BLaER1 treated with 17β-estradiol and CSF1 and Interleukin-3, amounts not matched to agents 10 nM and 100 nM (cell line): Measurements from ENCODE around the gene TRAIP.

Experiments used
- H3K27ac ChIP-seq, 11 experiments: shearing (Covaris generic); formaldehyde crosslinking; 2 replicates each; pipeline ENCODE4 v1.8.1; 2022
- H3K27me3 ChIP-seq, 11 experiments: shearing (Covaris generic); formaldehyde crosslinking; 2 replicates each; pipeline ENCODE4 v1.8.1; 2022
- H3K36me3 ChIP-seq, 11 experiments: shearing (Covaris generic); formaldehyde crosslinking; 2 replicates each; pipeline ENCODE4 v1.8.1; 2022
- H3K4me1 ChIP-seq, 10 experiments: shearing (Covaris generic); formaldehyde crosslinking; 2 replicates each; pipeline ENCODE4 v1.8.1; 2022
- H3K4me2 ChIP-seq, 11 experiments: shearing (Covaris generic); formaldehyde crosslinking; 2 replicates each; pipeline ENCODE4 v1.8.1; 2022
- H3K4me3 ChIP-seq, 10 experiments: shearing (Covaris generic); formaldehyde crosslinking; 2 replicates each; pipeline ENCODE4 v1.8.1; 2022
- H3K9ac ChIP-seq, 11 experiments: shearing (Covaris generic); formaldehyde crosslinking; 2 replicates each; pipeline ENCODE4 v1.8.1; 2022
- H3K9me3 ChIP-seq, 11 experiments: shearing (Covaris generic); formaldehyde crosslinking; replicated peaks in 1 of 11; 2 replicates each; pipeline ENCODE4 v1.8.1; 2022
- H4K20me1 ChIP-seq, 11 experiments: shearing (Covaris generic); formaldehyde crosslinking; 2 replicates each; pipeline ENCODE4 v1.8.1; 2022
- Cebpa-rat ChIP-seq, 11 experiments: shearing (Covaris generic); IDR thresholded peaks; 2 replicates each; pipeline ENCODE4 v1.8.1; 2022

TRAIP gene

DNA sequence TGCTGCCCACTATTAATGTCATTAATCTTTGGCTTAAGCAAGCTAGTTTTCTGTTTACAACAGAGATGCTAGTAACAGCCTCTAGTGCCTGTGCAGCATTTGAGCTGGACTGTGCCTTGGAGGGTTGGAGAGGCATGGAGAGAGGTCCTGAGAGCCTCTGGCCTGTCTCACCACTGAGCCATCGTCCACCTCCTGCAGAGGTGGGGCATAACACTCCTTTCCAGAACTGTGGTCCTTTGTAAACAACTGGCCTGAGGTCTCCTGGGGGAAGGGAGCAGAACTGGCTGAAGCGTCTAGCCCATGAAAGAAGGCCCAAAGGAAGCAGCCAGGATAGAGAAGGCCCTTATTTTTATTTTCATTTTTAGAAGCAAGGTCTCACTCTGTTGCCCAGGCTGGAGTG is 23.4 kb upstream of the TRAIP start:
- TF ChIP-seq Cebpa-rat (IDR thresholded peaks at IDR 0.05): no peak
- H3K4me1 ChIP-seq: peaks cover 30 to 59% (median 46%) of the 10 kb centered on the region in 10 experiments
- no peaks in the 10 kb centered on the region for H3K36me3 ChIP-seq
- H3K9me3 ChIP-seq: no peaks in the 10 kb centered on the region
- no peaks in the 10 kb centered on the region for H3K27me3 ChIP-seq
- H3K4me3 ChIP-seq: no peak overlapping the region
- peak overlapping the region in 8 of 11 experiments; percentile 72 to 88 (median 82); a peak in 17 of 22 replicates for H3K4me2 ChIP-seq
- peak overlapping the region in 2 of 11 experiments; percentile 5 to 32; a peak in 3 of 22 replicates for H3K27ac ChIP-seq
- peak overlapping the region in 1 of 11 experiments; percentile 3; a peak in 1 of 22 replicates for H3K9ac ChIP-seq
- H4K20me1 ChIP-seq: no peaks in the 10 kb centered on the region

DNA sequence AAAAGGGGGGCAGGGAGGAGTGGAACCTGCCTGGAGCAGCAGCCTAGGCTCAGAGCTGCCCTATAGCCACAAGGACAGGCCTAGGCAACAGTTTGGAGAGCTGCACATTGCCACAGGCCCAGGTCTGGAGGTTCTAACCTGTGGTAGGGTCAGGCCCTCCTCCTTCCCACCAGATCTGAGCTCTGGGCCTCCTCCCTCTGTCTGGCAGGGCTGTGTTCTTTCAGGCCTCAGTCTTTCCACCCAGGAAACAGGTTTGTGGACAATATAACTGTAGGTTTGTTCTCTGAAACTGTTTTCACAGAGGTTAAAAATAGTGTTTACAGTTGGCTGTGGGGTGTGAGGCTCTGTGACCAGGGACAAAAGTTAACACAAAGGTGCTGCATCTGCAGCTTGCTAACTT is 22.3 kb upstream of the TRAIP start:
- Histone ChIP-seq H3K4me2 (peak overlapping the region in 4 of 11 experiments; percentile 5 to 80 (median 30); a peak in 6 of 22 replicates), H3K4me1 (peaks cover 30 to 59% (median 46%) of the 10 kb centered on the region in 10 experiments), H3K4me3 (no peak overlapping the region), H3K36me3 (no peaks in the 10 kb centered on the region), H4K20me1 (no peaks in the 10 kb centered on the region), H3K27ac (no peak overlapping the region), H3K9me3 (no peaks in the 10 kb centered on the region), H3K27me3 (no peaks in the 10 kb centered on the region), H3K9ac (no peak overlapping the region)
- no peak for TF ChIP-seq Cebpa-rat (IDR thresholded peaks at IDR 0.05)

DNA sequence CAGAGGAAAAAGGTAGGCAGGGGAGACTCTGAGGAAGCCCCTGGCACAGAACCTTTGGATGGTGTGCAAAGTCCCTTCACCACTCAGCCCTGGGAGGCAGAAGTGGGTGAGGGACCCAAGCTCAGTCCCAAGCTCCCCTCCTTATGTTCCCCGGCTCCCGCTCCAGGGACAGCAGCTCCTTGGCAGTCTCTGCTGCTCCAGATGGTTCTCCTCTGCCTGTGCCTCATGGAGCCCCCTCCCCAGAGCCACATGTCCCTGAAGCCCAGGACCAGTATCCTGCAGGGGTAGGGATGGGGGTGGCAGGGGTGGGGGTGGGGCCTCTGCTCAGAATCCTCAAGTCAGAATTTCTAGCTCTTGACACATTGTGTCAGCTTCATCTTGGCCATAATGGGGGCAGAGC is 21.4 kb upstream of the TRAIP start:
- H3K27ac ChIP-seq: no peak overlapping the region
- no peak overlapping the region for H3K9ac ChIP-seq
- H4K20me1 ChIP-seq: no peaks in the 10 kb centered on the region
- H3K9me3 ChIP-seq: no peaks in the 10 kb centered on the region
- TF ChIP-seq Cebpa-rat (IDR thresholded peaks at IDR 0.05): no peak
- no peaks in the 10 kb centered on the region for H3K36me3 ChIP-seq
- H3K4me1 ChIP-seq: peaks cover 30 to 58% (median 49%) of the 10 kb centered on the region in 10 experiments
- peak overlapping the region in 2 of 11 experiments; percentile 13 to 18; a peak in 2 of 22 replicates for H3K4me2 ChIP-seq
- no peaks in the 10 kb centered on the region for H3K27me3 ChIP-seq
- H3K4me3 ChIP-seq: no peak overlapping the region

DNA sequence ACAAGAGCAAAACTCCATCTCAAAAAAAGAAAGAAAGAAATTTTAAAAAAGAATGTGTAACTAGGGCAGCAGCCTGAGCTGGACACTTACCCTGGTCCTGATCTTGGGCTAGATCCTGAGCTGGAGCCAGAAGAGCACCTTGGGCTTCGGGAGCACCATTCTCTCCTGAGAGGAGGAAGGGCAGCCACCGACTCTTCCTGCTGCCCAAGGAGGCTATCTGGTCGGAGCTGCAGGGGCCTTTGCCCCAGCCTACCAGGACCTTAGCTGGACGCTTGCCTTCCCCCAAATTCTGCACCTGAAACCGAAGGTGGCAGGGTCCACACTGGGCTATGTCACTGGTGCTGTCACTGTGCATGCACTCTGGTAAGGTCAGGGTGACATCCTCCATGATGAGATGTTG is 20.2 kb upstream of the TRAIP start:
- Histone ChIP-seq H4K20me1 (peaks cover 0 to 8% (median 0%) of the 10 kb centered on the region in 11 experiments; a peak in 1 of 22 replicates), H3K27me3 (no peaks in the 10 kb centered on the region), H3K9me3 (no peaks in the 10 kb centered on the region), H3K4me2 (no peak overlapping the region), H3K27ac (no peak overlapping the region), H3K9ac (no peak overlapping the region), H3K4me1 (peaks cover 18 to 54% (median 41%) of the 10 kb centered on the region in 10 experiments), H3K36me3 (no peaks in the 10 kb centered on the region), H3K4me3 (no peak overlapping the region)
- no peak for TF ChIP-seq Cebpa-rat (IDR thresholded peaks at IDR 0.05)

DNA sequence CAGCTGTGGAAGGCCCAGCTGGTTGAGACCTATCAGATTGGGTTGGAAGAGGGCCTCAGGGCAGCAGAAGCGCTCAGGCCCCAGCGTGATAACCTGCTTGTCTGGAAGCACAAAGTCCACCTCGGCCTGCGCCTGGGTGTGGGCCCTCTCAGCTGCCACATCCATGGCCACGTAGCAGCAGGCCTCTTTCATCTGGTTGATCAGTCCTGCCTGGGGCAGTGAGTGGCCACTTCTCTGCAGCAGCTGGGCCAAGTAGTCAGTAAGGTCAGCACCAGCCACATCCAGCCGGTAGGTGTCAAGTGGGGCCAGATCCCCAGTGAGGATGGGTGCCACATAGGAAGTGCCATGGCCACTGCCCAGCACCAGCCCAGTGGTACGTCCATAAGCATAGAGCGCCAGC is 17.3 kb upstream of the TRAIP start:
- no peaks in the 10 kb centered on the region for H3K9me3 ChIP-seq
- no peaks in the 10 kb centered on the region for H3K36me3 ChIP-seq
- no peak overlapping the region for H3K4me3 ChIP-seq
- TF ChIP-seq Cebpa-rat (IDR thresholded peaks at IDR 0.05): no peak
- H4K20me1 ChIP-seq: peaks cover 0 to 24% (median 0%) of the 10 kb centered on the region in 11 experiments; a peak in 10 of 22 replicates
- peaks cover 20 to 27% (median 24%) of the 10 kb centered on the region in 11 experiments for H3K27me3 ChIP-seq
- H3K27ac ChIP-seq: no peak overlapping the region; a peak in 2 of 22 replicates
- no peak overlapping the region for H3K9ac ChIP-seq
- peak overlapping the region in 7 of 11 experiments; percentile 33 to 59 (median 51); a peak in 10 of 22 replicates for H3K4me2 ChIP-seq
- peaks cover 4 to 51% (median 29%) of the 10 kb centered on the region in 10 experiments; a peak in 19 of 20 replicates for H3K4me1 ChIP-seq

DNA sequence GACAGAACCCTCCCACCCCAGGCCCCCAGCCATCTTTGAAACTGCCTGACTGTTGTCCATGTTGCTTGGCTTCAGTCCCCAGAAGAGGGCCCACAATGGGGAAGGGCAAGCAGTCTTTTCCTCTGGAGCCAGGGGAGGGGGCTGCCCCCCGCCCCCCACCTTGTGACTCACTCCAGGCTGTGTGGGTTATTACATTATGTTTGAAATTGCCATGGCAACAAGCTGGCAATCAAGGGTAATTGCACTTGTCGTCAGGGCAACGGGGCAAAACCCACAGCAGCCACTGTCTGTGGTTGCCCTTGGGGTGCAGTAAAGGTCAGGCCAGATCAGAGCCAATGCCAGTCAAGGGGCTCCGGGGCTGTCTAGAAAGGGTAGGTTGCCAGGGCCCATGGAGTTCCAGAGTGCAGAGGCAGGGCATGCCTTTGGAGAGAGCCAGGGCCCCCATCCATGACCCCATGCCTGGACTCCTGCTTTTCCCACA is 16.5 kb upstream of the TRAIP start:
- no peak for TF ChIP-seq Cebpa-rat (IDR thresholded peaks at IDR 0.05)
- peak overlapping the region in 1 of 11 experiments; percentile 32; a peak in 3 of 22 replicates for H3K27ac ChIP-seq
- no peaks in the 10 kb centered on the region for H3K36me3 ChIP-seq
- no peaks in the 10 kb centered on the region for H3K9me3 ChIP-seq
- no peak overlapping the region for H3K4me3 ChIP-seq
- H3K9ac ChIP-seq: no peak overlapping the region
- H3K4me1 ChIP-seq: peaks cover 4 to 54% (median 31%) of the 10 kb centered on the region in 10 experiments; a peak in 19 of 20 replicates
- peaks cover 0 to 32% (median 0%) of the 10 kb centered on the region in 11 experiments; a peak in 10 of 22 replicates for H4K20me1 ChIP-seq
- peak overlapping the region in 10 of 11 experiments; percentile 33 to 60 (median 52); a peak in 19 of 22 replicates for H3K4me2 ChIP-seq
- peaks cover 27 to 35% (median 31%) of the 10 kb centered on the region in 11 experiments for H3K27me3 ChIP-seq

GRCh38 chr3:49871531-49872153 is 15.3 kb upstream of the TRAIP start:
- Histone ChIP-seq H3K27me3 (peaks cover 28 to 38% (median 32%) of the 10 kb centered on the region in 11 experiments), H4K20me1 (peaks cover 0 to 38% (median 6%) of the 10 kb centered on the region in 11 experiments; a peak in 10 of 22 replicates), H3K4me2 (peak overlapping the region in 5 of 11 experiments; percentile 13 to 32 (median 17); a peak in 7 of 22 replicates), H3K9ac (no peak overlapping the region), H3K4me1 (peaks cover 4 to 49% (median 31%) of the 10 kb centered on the region in 10 experiments; a peak in 19 of 20 replicates), H3K27ac (no peak overlapping the region), H3K4me3 (no peak overlapping the region), H3K9me3 (no peaks in the 10 kb centered on the region), H3K36me3 (no peaks in the 10 kb centered on the region)
- no peak for TF ChIP-seq Cebpa-rat (IDR thresholded peaks at IDR 0.05)

DNA sequence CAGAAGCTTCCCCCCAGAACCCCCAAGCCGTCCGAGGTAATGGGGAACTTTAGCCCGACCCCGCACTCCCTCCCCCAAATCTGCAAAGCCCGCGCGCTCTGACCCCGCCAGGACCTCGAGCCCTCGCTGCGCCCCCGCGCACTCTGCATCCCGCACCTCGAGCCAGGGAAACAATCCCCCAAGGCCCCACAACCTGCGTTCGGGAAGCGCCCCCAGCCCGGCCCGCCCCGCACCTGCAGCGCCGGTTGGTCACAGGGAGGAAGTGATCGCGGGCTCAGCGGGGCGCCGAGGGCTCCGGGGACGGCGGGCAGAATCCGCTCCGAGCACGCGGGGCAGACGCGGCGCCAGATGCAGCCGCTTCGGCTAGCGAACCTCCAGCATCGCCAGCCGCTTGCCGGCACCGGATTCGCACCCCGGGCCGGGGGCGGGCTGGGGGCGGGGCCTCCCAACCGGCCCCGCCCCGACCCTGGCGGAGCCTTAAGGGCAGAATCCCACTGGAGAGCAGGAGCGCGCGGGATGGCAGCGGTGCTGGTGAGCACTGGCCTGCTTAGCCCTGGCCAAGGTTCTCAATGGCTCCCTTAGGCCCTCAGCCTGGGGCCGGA is 13.3 kb upstream of the TRAIP start, which contains the start of gene CAMKV:
CAMKV (minus strand) TSS at position 382 of the 602 bp plus-strand sequence. CDS start 7,518 bp downstream, outside the sequence.
- H3K36me3 ChIP-seq: no peaks in the 10 kb centered on the region
- no peaks in the 10 kb centered on the region for H3K9me3 ChIP-seq
- peaks cover 0 to 56% (median 6%) of the 10 kb centered on the region in 11 experiments; a peak in 10 of 22 replicates for H4K20me1 ChIP-seq
- H3K4me3 ChIP-seq: peak within 1 kb of the TSS; percentile 45 to 66 (median 55)
- H3K4me2 ChIP-seq: peak within 1 kb of the TSS; percentile 89 to 98 (median 94)
- no peak within 1 kb of the TSS for H3K27ac ChIP-seq
- H3K9ac ChIP-seq: peak within 1 kb of the TSS in 5 of 11 experiments; percentile 8 to 46 (median 41); a peak in 6 of 22 replicates
- peaks cover 28 to 38% (median 32%) of the 10 kb centered on the region in 11 experiments for H3K27me3 ChIP-seq
- peaks cover 4 to 49% (median 31%) of the 10 kb centered on the region in 10 experiments; a peak in 19 of 20 replicates for H3K4me1 ChIP-seq
- no peak for TF ChIP-seq Cebpa-rat (IDR thresholded peaks at IDR 0.05)
